ENCODE data around the gene RPS4Y1. TPM values are rescaled to one million over a fixed set of nuclear protein-coding genes. Genes with fewer than 3 reads are reported as not detected.
"Not testable (repeated sequence)": the region's sequence is repeated elsewhere in the genome, so short reads cannot be mapped to it uniquely, and the experiment has no call there.

Gene RPS4Y1
- total RNA-seq: not detected

DNA sequence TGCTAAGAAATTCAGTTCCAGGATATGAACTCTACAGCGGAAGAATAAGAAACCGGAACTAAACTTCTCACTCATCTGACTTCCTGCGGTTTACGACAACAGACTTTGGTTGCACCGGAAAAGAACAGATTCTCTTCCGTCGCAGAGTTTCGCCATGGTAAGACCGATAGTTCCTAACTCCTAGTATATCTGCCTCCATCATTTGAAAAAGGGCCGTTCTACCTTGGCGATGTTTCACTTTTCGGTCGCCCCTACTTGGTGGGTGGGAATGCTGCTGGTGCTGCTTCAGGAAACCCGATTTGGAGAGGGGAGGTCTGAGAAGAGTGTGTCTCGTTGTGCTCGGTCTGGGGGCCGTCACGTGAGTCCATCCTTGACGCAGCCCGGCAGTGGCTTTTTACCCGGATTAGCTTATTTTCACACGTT lies at the start of gene RPS4Y1:
TSS of gene RPS4Y1 (plus strand) at position 132 of the 423 bp plus-strand sequence. CDS start at position 155, 23 bp downstream.
- DNase-seq: peak; percentile 19

DNA sequence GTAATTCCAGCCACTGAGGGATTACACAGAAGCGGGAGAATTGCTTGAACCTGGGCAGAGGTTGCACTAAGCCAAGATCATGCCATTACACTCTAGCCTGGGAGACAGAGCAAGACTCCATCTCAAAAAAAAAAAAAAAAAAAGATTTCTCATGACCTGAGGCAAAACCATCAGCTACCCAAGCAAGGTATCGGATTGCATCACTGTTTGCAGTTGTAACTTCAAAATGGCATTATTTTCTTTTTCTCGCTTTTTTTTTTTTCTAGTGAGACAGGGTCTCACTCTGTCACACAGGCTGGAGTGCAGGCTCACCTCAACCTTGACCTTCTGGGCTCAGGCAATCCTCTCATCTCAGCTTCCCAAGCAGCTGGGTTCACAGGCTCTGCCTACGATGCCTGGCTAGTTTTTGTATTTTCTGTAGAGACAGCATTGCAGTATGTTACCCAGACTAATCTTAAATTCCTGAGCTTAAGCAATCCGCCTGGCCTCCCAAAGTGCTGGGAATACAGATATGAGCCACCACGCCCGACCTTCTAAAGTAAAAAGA lies 44.4 kb upstream of the RPS4Y1 start:
- no peak for DNase-seq

DNA sequence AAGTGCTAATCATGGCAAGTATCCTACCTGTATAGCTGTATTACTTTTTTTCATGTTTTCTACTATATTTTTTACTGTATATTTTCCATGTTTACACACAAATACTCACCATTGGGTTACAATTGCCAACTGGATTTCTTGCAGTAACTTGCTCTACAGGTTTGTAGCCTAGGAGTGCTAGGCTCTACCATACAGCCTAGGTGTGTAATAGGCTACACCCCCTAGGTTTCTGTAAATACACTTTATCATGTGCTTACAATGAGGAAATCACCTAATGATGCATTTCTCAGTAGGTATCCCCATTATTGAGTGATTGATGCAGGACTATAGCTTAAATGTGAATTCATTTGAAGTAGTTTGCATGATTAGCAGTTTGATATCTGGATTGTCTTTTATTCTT lies 43.4 kb upstream of the RPS4Y1 start:
- no peak for DNase-seq

DNA sequence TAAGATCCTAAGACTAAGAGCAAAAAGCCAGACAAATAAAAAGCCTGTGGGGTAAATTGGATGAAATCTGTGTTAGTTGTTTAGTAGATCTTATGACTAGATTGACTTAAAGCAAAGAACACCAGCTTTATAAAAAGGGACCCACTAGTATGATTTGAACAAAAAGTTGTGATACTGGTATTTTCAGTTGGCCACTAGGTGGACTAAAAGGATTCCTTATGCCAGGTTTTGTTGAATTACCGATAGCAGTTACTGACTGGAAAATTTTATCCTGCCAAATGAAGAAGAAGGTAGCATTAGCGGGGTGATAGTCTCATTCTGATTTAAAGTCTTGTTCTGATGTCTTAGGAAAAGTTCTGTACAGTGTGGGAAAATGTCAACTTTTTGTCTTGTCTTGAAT lies 41.2 kb upstream of the RPS4Y1 start:
- no peak for DNase-seq

DNA sequence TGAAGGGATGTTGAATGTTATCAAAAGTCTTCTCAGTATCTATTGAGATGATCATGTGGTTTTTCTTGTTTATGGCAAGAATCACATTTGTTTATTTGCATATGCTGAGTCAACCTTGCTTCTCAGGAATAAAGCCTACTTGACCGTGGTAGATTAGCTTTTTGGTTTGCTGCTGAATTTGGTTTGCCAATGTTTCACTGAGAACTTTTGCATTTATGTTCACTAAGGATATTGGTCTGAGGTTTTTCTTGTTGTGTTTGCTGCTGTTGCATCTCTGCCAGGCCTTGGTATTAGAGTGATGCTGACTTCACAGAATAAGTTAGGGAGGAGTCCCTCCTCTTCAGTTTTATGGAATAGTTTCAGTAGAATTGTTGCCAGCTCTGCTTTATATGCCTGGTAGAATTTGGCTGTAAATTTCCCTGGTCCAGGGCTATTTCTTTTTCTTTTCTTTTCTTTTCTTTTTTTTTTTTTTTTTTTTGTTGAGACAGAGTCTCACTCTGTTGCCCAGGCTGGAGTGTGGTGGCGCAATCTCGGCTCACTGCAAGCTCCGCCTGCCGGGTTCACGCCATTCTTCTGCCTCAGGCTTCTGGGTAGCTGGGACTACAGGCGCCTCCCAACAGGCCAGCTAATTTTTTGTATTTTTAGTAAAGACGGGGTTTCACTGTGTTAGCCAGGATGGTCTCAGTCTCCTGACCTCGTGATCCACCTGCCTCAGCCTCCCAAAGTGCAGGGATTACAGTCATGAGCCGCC lies 24.1 kb upstream of the RPS4Y1 start:
- not testable (repeated sequence) for DNase-seq

DNA sequence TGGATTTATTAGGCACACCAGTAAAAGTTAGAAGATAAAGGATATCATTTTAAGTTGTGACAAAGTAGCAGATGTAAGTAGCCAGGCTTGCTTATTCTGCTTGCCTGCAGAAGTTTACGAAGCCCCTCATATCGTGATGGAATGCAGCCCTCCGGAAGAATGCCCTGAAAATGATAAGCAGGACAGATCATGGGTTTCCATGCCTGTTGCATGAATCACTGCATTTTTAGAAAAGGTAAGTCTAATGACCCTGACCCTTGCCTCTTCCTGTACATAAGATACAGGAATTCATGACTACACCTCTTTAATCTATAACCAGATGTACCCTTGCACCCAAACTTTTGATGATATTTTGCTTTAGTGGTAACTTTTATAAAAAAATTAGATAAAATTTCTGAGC lies 16.9 kb upstream of the RPS4Y1 start:
- DNase-seq: no peak

DNA sequence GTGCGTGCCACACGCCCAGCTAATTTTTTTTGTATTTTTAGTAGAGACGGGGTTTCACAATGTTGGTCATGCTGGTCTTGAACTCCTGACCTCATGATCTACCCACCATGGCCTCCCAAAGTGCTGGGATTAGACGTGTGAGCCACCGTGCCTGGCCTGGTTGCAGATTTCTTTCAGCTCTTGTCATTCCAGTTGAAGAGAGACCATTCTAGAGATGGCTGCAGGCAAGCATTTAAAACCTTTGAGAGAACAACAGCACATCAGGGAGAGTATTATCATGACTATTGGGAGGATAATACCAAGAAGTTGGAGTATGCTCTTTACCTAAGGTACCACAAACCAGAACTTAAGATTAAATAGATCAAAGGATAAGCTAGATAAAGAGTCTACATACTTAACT lies 12.9 kb upstream of the RPS4Y1 start:
- DNase-seq: no peak

DNA sequence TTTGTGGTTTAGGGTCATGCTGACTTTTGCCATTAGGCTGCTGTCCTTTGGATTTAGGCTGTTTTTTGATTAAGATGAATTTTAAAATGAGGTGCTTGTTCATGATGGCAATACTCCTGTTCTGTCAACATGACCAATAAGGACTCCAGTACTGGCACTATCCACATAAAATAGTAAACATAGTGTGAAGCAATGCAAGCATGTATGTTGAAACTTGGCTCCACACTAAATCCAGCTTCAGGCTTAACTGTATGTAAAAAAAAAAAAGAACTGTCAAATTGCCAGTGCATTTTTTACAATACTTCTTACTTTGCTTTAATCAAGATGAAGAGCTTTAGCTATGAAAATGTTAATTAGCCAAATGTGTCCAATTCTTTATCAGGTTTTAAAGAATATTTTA lies 6.2 kb upstream of the RPS4Y1 start:
- DNase-seq: no peak

DNA sequence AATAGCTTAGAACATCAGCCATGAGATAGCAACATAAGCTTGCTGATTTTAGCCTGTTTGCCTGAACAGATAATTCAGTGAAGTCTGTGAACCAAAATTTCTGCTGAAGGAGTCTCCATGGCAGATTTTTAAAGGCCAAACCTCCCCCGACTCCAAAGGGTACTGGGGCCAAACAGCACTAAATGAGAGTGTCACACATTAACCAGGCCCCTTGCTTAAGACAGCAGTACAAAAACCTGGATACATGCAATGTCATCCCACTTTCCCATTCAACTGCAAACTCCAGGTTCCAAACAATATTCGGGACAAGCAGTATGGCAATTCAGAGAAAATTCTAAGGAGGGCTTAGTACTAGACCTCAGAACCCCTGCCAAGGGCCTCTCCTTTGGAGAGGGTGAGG lies 4.3 kb upstream of the RPS4Y1 start:
- DNase-seq: no peak

DNA sequence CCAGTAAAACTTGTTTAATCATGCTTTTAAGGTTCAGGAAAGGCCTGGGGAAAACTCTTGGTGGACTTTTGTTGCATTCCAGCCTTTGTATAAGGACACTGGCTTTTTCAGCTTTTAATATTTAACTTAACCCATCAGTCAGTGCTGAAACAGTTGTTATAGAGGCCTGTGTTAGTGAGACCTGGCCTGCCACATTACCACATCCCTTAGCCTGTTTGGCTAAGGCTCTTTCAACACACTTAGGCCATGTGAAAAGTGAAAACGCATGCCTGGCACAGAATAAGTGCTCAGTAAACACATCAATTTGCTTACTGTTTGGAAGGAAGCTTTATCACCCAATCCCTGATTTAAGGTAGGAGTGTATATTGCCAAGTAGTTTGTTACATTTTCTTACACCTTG lies 3.5 kb upstream of the RPS4Y1 start:
- no peak for DNase-seq

DNA sequence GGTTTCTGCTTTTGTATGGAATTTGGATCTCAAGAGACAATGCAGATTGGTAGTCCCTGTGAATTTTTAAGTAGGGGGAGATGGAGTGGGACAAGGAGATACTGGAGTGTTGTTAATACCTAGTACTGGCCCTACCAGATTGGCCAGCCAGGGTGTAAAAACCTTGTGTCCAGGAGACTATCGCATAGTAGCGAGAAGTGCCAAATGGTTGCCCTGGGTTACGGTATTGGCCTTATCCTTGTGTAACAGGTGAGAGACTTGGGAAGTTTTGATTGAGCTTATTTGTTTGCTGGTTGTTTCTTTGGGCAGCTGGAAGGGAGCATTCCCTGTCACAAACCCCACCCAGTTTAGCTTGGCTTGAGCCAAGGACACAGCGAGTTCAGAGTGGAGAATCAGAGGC lies 5.4 kb downstream of the RPS4Y1 start:
- no peak for DNase-seq

DNA sequence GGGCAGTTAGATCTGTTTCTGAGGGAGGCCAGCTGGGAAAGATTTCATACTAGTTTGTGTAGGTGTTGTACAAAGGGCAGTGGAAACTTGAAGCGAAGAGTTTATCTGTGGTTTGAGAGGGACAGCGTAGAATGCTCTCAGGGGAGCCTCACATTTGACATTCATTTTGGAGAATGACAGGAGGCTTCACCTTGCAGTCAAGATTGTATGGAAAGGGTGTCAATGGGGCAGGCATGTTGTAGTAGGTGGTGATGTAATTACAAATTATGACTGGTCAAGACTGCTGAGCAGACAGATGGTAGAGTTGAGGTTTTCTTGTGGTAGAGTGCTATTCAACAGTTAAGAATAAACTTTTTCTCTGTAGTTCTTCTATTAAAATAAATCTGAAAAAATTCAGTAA lies 7.0 kb downstream of the RPS4Y1 start:
- no peak for DNase-seq

DNA sequence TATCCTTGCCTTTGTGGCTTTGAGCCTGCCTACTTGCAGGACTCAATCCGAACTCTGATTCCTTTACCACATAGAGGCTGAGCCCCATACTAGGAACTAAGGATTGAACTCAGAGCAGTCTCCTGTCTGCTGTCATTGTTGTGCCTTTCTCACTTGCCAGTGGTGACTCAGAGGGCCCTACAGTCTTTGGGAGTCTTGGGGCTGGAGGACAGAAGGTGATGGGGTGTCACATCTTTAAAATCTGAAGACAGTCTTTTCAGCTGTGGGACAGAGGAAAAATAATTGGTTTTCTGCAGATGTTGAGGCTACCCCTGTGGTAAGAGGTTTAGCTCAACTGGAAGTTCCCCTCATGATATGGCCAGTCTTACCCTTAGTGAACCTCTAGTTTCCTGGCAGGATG lies 8.0 kb downstream of the RPS4Y1 start:
- no peak for DNase-seq

DNA sequence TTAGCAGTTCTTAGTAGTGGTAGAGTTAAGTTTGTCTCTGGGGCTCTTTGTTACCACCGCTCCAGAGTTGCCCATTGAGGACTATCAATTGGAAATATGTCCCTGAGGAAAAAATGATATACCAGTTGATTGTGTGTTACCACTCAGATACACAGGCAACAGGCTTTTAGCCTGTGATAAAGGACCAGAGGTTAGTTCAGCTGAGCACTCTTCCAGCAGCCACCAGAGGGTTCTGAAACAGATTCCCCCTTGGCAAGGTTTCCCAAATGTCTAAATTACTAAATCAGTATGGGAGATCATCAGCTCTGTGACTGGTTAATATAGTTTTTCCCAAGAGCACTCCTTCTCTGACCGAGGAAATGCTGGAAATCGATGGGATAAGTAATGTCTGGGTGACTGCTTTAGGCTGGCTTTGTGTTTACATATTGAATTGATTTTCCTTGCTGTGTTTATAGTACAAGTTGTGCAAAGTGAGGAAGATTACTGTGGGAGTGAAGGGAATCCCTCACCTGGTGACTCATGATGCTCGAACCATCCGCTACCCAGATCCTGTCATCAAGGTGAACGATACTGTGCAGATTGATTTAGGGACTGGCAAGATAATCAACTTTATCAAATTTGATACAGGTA lies 12.9 kb downstream of the RPS4Y1 start:
- no peak for DNase-seq

DNA sequence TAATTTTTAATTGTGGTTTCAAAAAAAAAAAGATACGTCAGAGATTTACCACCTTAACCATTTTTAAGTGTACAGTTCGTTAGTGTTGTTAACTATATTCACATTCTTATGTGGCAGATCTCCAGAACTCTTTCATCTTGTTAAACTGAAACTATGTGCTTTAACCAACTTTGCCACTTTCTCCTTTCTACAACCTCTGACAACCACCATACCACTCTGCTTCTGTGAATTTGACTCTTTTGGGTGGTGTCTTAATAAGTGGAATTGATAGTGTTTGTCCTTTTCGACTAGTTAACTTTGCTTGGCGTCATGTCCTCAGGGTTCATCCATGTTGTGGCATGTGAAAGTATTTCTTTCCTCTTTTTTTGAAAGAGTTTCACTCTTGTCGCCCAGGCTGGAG lies 15.7 kb downstream of the RPS4Y1 start:
- no peak for DNase-seq

DNA sequence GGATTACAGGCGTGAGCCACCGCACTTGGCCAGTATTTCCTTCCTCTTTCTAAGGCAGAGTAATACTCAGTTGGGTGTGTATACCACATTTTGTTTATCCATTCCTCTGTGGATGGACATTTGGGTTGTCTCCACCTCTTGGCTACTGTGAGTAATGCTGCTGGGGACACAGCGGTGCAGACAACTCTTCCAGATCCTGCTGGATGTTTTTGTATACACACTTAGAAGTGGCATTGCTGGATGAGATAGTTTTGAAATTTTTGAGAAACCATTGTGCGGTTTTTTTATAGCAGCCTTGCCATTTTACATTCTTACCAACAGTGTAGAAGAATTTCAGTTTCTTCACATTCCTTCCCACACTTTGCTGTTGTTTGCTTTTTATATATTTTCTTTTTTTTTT lies 16.3 kb downstream of the RPS4Y1 start:
- no peak for DNase-seq

DNA sequence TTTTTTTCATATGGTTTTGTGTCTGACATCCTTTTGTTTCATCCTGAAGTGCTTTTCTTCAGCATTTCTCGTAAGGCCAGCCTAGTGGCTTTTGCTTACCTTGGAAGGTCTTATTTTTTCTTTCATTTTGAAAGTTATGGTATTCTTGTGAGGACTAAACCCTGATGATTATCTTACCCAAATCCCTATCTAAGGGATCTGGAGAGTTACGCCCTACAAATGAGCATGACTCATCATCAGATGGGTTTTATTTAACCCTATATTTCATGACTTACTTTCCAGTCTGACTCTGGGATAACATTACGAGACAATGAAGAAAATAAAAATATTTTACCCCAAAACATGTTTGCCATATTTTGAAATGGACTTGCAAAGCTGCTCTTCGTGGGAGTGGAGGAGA lies 18.4 kb downstream of the RPS4Y1 start:
- DNase-seq: no peak

DNA sequence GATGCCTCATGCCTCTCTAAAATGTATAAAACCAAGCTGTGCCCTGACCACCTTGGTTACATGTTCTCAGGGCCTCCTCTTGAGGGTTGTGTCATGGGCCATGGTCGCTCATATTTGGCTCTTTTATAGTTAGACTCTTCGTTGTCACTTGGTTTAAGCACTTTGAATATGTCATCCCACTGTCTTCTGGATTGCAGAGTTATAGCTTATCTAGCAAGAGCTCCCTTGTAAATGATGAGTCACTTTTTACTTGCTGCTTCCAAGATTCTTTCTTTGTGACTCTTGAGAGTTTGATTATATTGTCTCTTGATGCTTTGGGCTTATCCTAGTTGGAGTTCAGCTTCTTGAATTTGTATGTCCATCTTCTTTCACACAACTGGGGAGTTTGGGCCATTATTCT lies 19.1 kb downstream of the RPS4Y1 start:
- no peak for DNase-seq

DNA sequence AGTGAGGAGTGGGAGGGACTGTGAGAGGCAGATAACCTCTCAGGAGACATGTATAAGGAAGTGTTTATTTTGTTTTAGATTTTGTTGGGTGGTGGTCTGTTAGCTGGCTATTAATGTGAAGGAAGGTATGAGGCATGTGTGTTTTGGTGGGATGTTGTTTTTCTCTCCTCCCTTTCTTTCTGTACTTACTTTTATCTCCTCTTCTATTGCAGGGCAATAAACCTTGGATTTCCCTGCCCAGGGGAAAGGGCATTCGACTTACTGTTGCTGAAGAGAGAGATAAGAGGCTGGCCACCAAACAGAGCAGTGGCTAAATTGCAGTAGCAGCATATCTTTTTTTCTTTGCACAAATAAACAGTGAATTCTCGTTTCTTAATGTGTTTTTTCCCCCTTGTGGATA lies 25.2 kb downstream of the RPS4Y1 start:
- no peak for DNase-seq

DNA sequence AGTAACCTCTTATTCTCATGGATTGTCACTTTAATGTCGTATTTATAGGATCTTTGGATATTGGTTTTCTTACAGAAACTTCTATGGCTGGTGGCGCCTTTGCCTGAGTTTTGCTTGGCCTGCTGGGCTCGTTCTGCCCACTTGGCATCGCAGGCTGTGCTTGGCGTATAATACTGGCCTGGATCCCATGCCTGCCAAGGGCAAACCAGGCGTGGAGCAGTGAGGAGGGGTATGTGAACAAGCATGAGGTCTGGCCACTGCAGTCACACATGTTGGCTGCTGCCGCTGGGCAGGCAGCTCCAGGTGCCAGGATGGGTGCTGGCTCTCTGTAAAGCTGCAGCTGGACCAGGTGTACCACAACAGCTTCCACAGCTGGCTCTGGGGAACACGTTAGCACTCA lies 26.1 kb downstream of the RPS4Y1 start:
- no peak for DNase-seq

DNA sequence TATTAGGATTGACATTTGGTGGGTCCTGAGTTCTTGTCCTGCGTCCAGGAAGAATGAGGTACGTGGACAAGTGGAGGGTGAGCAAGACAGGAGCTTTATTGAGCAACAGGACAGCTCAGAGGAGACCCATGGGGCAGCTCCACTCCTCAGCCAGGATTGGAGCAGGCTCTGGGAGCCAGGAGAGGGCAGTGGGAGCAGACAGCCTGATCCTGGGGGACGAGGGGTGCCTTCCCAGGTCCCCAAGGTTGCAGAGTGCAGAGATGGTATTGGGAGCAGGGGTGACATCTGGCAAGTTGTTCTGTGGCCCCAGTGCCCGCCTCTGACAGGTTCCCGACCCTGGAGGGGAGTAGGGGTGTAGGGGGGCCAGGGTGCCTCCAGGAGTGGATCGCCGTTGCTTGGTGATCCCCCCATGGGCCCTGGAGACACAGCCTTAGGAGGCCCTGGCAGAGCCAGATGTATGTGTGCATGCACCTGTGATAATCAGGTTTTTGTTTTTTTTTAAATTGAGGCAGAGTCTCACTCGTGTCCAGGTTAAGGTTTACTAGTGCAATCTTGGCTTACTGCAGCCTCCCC lies 26.7 kb downstream of the RPS4Y1 start:
- no peak for DNase-seq

DNA sequence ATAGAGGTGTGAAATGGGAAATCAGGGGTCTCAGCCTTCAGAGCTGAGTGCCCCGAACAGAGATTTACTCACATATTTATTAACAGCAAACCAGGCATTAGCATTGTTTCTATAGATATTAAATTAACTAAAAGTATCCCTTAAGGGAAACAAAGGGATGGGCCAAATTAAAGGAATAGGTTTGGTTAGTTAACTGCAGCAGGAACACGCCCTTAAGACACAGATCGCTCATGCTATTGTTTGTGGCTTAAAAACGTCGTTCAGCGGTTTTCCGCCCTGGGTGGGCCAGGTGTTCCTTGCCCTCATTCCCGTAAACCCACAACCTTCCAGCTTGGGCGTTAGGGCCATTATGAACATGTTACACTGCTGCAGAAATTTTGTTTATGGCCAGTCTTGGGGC lies 30.8 kb downstream of the RPS4Y1 start:
- DNase-seq: not testable (repeated sequence)

DNA sequence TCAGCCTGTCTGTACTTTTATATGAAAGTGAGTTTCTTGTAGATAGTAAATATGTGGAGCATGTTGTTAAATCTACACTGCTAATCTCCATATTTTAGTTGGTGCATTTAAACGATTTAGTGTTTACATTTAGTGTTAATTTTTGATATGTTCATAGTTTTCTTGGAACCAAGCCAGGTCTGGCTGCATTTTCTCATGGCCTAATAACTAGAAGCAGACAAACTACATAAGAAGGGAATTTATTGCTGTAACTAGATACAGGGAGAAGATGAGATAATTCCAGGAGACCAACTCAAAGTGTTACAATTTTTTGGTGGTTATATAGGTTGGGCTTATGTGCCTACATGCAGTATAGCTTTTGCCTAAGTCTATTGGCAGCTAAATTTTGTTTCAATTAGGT lies 32.8 kb downstream of the RPS4Y1 start:
- DNase-seq: no peak

DNA sequence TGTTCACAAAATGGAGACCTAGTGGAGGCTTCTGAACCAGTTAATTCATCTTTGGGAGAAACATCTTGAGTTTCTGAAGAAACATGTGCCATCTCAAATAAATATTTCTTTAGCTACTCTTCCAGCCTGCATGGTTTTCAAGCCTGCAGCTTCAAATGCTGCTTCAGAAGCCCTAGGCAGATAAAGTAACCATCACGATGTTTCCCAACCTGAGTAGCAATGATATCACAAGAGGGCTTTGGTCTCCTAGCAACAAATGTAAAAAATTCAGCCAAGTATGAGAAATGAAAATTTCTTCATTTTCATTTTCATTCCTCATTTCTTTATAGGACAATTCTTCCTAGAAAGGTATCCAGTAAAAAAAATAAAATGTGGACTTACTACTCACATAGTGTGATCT lies 42.2 kb downstream of the RPS4Y1 start:
- DNase-seq: no peak
